OCI-LY1 (cell line): ENCODE measurements around the gene OGFOD3.

ENCODE experiments used
- CTCF ChIP-seq: fragments of 200-600 bp; sonication (generic), shearing (Covaris generic); IDR thresholded peaks from 2 replicates; pipeline ENCODE4 v1.5.1; 2017; ENCODE audit warnings: mild to moderate bottlenecking, antibody characterized with exemption, low read length, moderate library complexity, mixed read lengths
- EZH2 ChIP-seq: fragments of 200-600 bp; sonication (generic), shearing (Covaris generic); IDR thresholded peaks from 2 replicates; pipeline ENCODE4 v1.8.0; 2017; ENCODE audit warnings: borderline replicate concordance, mixed run types, mild to moderate bottlenecking, antibody characterized with exemption, low read length, moderate library complexity, mixed read lengths

GRCh38 chr17:82388223-82388921 lies 30.0 kb downstream of the OGFOD3 start:
- TF ChIP-seq CTCF: no peak
- TF ChIP-seq EZH2: no peak
